Ovary (tissue), 3 donors: ENCODE measurements around the gene SGCA.

ENCODE experiments used
- EP300 ChIP-seq: sonication (generic); formaldehyde crosslinking; IDR thresholded peaks from one replicate; pipeline ENCODE4 v1.6.1; 2017; ENCODE audit warnings: antibody characterized with exemption
- POLR2A ChIP-seq: fragments of 450-650 bp; IDR thresholded peaks from one replicate; pipeline ENCODE4 v1.6.1; 2017; ENCODE audit warnings: antibody characterized with exemption, mild to moderate bottlenecking, moderate library complexity
- TF ChIP-seq, protein P1 (sequence below), 3 donors: fragments of 450-650 bp in 2 of 3; fragments of 200-600 bp in 1 of 3; IDR thresholded peaks; one replicate each; pipeline versions ENCODE4 v1.5.1 to v1.8.0; 2016 to 2022; ENCODE audit warnings: antibody characterized with exemption in 3 of 3, mild to moderate bottlenecking in 1 of 3
- donor health status: DM: no; HTN: no; CAD: no.

DNA sequence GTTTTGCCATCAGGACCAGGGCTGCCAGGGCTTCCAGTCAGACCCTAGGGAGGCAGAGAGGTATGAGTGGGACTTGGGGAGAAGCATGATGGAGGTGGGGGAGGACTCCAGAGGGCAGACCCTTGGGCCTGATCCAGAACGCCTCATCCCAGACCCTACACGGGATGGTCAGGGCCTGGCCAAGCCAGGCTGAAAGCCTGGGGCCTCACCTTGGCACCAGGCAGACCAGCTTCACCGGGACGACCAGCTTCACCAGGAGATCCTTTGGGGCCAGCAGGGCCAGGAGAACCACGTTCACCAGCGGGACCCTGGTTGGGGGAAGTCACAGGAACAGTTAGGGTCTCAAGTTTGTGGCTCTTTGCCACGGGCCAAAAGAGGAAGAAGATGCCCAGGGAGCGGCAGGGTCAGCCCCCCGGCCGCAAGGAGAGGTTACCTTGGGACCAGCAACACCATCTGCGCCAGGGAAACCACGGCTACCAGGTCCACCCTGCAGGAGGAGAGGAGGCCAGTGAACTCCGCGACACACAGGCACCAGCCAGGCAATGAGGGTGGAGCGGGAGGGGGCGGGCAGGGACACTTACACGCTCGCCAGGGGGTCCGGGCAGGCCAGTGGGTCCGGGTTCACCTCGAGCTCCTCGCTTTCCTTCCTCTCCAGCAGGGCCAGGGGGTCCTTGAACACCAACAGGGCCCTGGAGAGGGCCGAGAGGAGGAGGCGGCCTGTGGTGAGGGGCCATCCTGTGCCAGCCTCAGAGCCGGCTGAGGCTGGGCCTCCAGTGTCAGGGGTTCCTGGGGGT lies 28.5 kb downstream of the SGCA start:
- TF ChIP-seq, protein P1, sequence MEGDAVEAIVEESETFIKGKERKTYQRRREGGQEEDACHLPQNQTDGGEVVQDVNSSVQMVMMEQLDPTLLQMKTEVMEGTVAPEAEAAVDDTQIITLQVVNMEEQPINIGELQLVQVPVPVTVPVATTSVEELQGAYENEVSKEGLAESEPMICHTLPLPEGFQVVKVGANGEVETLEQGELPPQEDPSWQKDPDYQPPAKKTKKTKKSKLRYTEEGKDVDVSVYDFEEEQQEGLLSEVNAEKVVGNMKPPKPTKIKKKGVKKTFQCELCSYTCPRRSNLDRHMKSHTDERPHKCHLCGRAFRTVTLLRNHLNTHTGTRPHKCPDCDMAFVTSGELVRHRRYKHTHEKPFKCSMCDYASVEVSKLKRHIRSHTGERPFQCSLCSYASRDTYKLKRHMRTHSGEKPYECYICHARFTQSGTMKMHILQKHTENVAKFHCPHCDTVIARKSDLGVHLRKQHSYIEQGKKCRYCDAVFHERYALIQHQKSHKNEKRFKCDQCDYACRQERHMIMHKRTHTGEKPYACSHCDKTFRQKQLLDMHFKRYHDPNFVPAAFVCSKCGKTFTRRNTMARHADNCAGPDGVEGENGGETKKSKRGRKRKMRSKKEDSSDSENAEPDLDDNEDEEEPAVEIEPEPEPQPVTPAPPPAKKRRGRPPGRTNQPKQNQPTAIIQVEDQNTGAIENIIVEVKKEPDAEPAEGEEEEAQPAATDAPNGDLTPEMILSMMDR (IDR thresholded peaks at IDR 0.05) = no peak
- TF ChIP-seq POLR2A = no peak
- no peak for TF ChIP-seq EP300
